Esophagus (tissue), 2 donors: ENCODE data around the gene HADH. TPM values are rescaled to one million over a fixed set of nuclear protein-coding genes. Genes with fewer than 3 reads are reported as not detected.

Source experiments
- H3K27ac ChIP-seq, 2 donors: one replicate each; pipeline ENCODE4 v1.5.1; 2013; ENCODE audit warnings: low read depth in 2 of 2, mild to moderate bottlenecking in 2 of 2, inconsistent platforms in 1 of 2, low read length in 1 of 2, moderate library complexity in 1 of 2
- H3K27me3 ChIP-seq, 2 donors: one replicate each; pipeline ENCODE4 v1.6.1; 2013; ENCODE audit warnings: low read length in 2 of 2, control low read depth in 1 of 2, mild to moderate bottlenecking in 1 of 2; ENCODE audit not compliant: insufficient read depth in 2 of 2, control insufficient read depth in 1 of 2
- H3K36me3 ChIP-seq, 2 donors: one replicate each; pipeline ENCODE4 v1.6.1; 2013; ENCODE audit warnings: low read length in 1 of 2; ENCODE audit not compliant: control insufficient read depth in 2 of 2, insufficient read depth in 2 of 2
- H3K4me1 ChIP-seq, 2 donors: one replicate each; pipeline ENCODE4 v1.6.1; 2013; ENCODE audit warnings: low read length in 1 of 2; ENCODE audit not compliant: control insufficient read depth in 2 of 2, insufficient read depth in 2 of 2
- H3K4me3 ChIP-seq, 2 donors: one replicate each; pipeline ENCODE4 v1.5.1; 2013; ENCODE audit warnings: low read length in 2 of 2, mild to moderate bottlenecking in 2 of 2, low read depth in 1 of 2, moderate library complexity in 1 of 2
- H3K9me3 ChIP-seq, 2 donors: one replicate each; pipeline ENCODE4 v1.6.1; 2013; ENCODE audit warnings: mild to moderate bottlenecking in 2 of 2, low read depth in 1 of 2, low read length in 1 of 2, moderate library complexity in 1 of 2; ENCODE audit not compliant: control insufficient read depth in 2 of 2, insufficient read depth in 1 of 2
- WGBS, 2 donors: extraction: QIAGEN DNeasy Blood & Tissue Kit; methylation state at CpG; one replicate each; pipeline ENCODE4 v1.1.7; 2013; 5-methylcytosine and 5-hydroxymethylcytosine counted together
- polyA plus RNA-seq, 2 donors: library from polyadenylated mRNA; stranded (reverse); fragments of 200-250 nt; gene quantifications; one replicate each; pipeline ENCODE4 v1.2.3, GENCODE V29; 2013
- donor health status: healthy with polysubstance abuse.
- donor health status: Bipolar disorder and iron deficiency.

HADH gene
- polyA plus RNA-seq, 2 donors: 26.0 to 41.5 TPM

DNA sequence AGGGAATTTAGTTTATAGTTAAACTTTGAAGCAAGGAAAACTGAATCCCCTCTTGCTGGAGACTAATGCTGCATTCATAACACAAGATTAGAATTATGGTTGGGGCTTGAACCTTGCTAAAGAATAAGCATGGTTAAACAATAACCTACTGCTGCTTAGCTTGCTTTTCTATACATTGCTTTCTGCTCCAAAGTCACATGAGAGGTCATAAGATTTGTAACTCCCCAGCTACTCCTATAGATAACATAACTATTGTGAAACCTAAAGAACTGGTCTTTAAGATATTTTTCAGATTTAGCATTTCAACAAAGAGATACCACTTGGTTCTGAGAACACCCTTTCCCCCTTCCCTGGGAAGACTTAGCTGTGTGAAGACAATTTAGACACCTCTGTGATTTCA is 17.1 kb upstream of the HADH start:
- Histone ChIP-seq H3K4me3 (no peak overlapping the region), H3K36me3 (no peaks in the 10 kb centered on the region), H3K27me3 (no peaks in the 10 kb centered on the region), H3K4me1 (no peaks in the 10 kb centered on the region), H3K27ac (no peak overlapping the region), H3K9me3 (no peaks in the 10 kb centered on the region)

DNA sequence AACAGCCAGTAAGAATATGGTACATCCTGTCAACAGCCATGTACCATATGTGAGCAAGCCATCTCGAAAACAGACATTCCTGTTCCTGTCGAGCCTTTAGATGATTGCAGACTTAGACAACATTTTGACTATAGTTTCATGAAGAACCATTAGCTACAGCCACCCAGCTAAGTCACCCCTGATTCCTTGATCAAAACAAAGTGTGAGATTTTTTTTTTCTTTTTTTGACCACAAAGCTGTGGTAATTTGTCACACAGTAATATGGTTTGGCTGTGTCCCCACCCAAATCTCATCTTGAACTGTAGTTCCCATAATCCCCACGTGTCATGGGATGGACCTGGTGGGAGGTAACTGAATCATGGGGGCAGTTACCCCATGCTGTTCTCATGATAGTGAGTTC is 15.2 kb upstream of the HADH start:
- no peaks in the 10 kb centered on the region for H3K27me3 ChIP-seq
- H3K27ac ChIP-seq: no peak overlapping the region
- 81 to 84% methylated on average over 3 of the region's 3 CpGs for WGBS, 2 donors
- no peaks in the 10 kb centered on the region for H3K36me3 ChIP-seq
- no peaks in the 10 kb centered on the region for H3K9me3 ChIP-seq
- no peak overlapping the region for H3K4me3 ChIP-seq
- H3K4me1 ChIP-seq: no peaks in the 10 kb centered on the region

DNA sequence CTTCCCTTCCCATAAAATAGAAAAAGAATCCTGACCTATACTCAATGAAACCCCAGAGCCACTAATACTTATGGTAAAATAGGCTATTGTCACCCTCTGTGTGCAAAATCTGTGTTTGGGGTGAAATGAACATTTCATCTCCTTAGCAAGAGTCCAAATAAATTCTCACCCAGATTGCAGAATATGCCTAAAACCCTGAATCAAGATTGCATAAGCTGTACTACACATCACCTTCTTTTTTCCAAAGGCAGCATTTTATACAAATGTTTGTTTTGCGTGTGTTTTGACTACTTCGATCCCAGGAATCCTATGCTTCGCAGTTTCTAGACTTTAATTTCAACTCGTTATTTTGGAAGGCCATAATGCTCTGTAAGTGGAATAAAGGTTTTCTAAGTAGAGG is 12.2 kb upstream of the HADH start:
- H3K36me3 ChIP-seq: no peaks in the 10 kb centered on the region
- no peak overlapping the region for H3K27ac ChIP-seq
- H3K4me3 ChIP-seq: no peak overlapping the region
- H3K27me3 ChIP-seq: no peaks in the 10 kb centered on the region
- H3K9me3 ChIP-seq: no peaks in the 10 kb centered on the region
- 91 to 95% methylated on average over 4 of the region's 4 CpGs for WGBS, 2 donors
- H3K4me1 ChIP-seq: no peaks in the 10 kb centered on the region

DNA sequence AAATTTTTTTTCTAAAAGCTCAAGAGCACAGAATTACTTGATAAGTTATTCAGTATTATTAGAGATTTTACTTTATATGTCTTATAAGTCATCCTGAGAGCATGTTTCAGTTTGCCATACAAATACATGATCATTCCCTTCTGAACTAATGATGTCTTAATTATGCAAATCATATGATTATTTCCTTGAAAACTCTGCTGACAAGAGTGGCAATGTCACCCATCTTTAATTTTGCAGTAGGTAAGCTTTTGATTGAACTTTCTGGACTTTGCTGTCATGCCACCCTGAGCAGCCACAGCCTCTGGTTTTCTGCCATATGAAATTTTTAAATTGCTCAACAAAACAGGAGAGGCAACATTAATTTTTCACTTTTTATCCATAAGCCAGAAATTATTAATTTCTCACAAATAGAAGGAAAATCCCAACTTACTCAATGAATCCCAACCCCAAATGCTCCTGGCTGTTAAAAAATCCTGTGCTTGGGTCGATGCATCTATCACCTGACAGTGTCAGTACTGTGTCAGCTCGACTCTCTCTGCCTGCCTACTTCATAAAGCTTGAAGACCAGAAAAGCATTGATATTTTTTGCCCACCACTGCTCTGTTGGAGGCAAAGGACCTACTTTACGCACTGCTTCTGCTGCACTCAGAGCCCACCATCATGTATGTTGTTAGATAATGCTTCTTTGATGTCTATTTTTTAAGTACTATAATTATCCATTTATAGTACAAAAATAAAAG is 11.6 kb upstream of the HADH start:
- 84 to 87% methylated on average over 3 of the region's 3 CpGs for WGBS, 2 donors
- Histone ChIP-seq H3K36me3 (no peaks in the 10 kb centered on the region), H3K27me3 (no peaks in the 10 kb centered on the region), H3K4me3 (no peak overlapping the region), H3K27ac (no peak overlapping the region), H3K4me1 (no peaks in the 10 kb centered on the region), H3K9me3 (no peaks in the 10 kb centered on the region)

DNA sequence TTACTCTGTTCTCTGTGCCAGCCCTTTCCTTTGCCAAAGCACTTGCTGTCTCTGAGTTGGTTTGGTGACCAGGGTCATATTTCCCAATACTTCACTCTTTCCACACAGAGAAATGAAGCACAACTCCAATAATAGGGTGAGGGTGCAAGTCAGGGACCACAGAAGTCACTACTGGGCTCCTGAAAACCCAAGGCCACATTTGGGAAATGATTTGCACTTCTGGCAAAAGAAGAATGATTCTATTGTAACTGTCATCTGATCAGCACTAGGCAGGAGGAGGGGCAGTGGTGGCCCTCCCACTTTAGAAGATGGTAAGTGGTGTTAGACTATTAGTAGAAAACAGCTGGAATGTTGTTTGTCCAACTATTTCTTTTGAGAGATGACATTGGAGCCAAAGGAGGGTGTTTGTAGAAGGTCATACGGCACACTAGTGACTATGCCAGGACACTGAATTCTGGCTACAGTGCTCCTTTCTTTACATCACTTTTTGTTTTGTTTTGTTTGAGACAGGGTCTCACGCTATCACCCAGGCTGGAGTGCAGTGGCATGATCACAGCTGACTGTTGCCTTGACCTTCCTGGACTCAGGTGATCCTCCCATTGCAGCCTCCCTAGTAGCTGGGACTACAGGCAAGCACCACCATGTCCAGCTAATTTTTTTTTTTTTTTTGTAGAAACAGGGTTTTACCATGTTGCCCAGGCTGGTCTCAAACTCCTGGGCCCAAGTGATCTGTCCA is 10.8 kb upstream of the HADH start:
- Histone ChIP-seq H3K4me3 (no peak overlapping the region), H3K27me3 (no peaks in the 10 kb centered on the region), H3K9me3 (no peaks in the 10 kb centered on the region), H3K4me1 (no peaks in the 10 kb centered on the region), H3K27ac (no peak overlapping the region), H3K36me3 (no peaks in the 10 kb centered on the region)
- 82 to 89% methylated on average over 2 of the region's 2 CpGs for WGBS, 2 donors

GRCh38 chr4:107987916-107988762 is 1.6 kb upstream of the HADH start:
- 77 to 89% methylated on average over 10 of the region's 10 CpGs for WGBS, 2 donors
- Histone ChIP-seq H3K9me3 (no peaks in the 10 kb centered on the region), H3K36me3 (no peaks in the 10 kb centered on the region), H3K27ac (no peak overlapping the region), H3K27me3 (no peaks in the 10 kb centered on the region), H3K4me3 (no peak overlapping the region), H3K4me1 (no peaks in the 10 kb centered on the region)

DNA sequence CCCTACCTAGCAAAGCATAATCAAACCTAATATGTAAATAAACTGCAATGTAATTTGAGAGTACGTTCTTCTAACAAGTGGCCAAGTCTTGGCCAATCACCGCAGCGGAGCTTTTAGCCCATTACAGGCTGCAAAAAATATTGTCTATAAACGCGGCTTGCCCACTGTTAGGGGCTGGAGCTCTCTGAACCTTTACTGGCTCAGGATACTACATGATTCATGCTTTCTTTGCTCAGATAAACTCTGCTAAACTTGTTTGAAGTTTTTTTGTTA is 990 bp upstream of the HADH start:
- no peak overlapping the region for H3K4me3 ChIP-seq
- WGBS, 2 donors: 45 to 47% methylated on average over 5 of the region's 5 CpGs
- H3K4me1 ChIP-seq: no peaks in the 10 kb centered on the region
- no peaks in the 10 kb centered on the region for H3K36me3 ChIP-seq
- H3K27ac ChIP-seq: no peak overlapping the region
- H3K9me3 ChIP-seq: no peaks in the 10 kb centered on the region
- H3K27me3 ChIP-seq: no peaks in the 10 kb centered on the region

GRCh38 chr4:107989162-107989536 is 540 bp upstream of the HADH start:
- no peaks in the 10 kb centered on the region for H3K4me1 ChIP-seq
- H3K4me3 ChIP-seq: peak overlapping the region; percentile 86 to 98
- no peaks in the 10 kb centered on the region for H3K27me3 ChIP-seq
- whole genome bisulfite sequencing, 2 donors: 6 to 7% methylated on average over 8 of the region's 8 CpGs
- no peaks in the 10 kb centered on the region for H3K36me3 ChIP-seq
- peak overlapping the region; percentile 67 to 89 for H3K27ac ChIP-seq
- H3K9me3 ChIP-seq: no peaks in the 10 kb centered on the region

GRCh38 chr4:107991945-107992630 is 2.4 kb downstream of the HADH start:
- H3K9me3 ChIP-seq: no peaks in the 10 kb centered on the region
- H3K27me3 ChIP-seq: no peaks in the 10 kb centered on the region
- no peak overlapping the region for H3K4me3 ChIP-seq
- no peak overlapping the region for H3K27ac ChIP-seq
- WGBS, 2 donors: 65% methylated on average over 3 of the region's 3 CpGs
- no peaks in the 10 kb centered on the region for H3K4me1 ChIP-seq
- peaks cover 0 to 3% of the 10 kb centered on the region in 2 donors for H3K36me3 ChIP-seq
